ENCODE data around the gene SPSB1. TPM values are rescaled to one million over a fixed set of nuclear protein-coding genes. Genes with fewer than 3 reads are reported as not detected.

Gene SPSB1
- total RNA-seq, 1 donor from 2014 or later = 14.7 TPM

DNA sequence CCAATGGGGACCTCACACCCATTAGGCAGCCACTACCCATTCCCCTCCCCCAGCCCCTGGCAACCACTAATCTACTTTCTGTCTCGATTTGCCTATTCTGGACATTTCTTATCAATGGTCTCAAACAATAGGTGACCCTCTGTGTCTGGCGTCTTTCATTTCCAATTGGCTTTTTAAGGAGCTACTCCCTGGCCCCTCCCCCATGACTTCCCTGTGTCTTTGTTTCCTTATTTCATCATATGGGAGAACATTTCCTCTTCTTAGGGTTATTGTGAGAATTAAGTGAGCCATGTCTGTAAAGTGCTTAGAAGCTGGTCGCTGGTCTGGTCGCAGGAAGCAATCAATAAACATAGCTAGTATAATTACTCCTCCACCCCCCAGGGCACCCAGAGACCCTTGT, 80.9 kb downstream of the SPSB1 start:
- ATAC-seq (no peak), DNase-seq (no peak)
- peak overlapping the region; percentile 24 for H3K27ac ChIP-seq
- H3K27me3 ChIP-seq (ENCODE audit: low read depth) = no peaks in the 10 kb centered on the region
- intact Hi-C loops (cut with DNase I) = no loop called here
- H3K4me1 ChIP-seq = peaks cover 67% of the 10 kb centered on the region
- H3K9me3 ChIP-seq = no peaks in the 10 kb centered on the region
- no peak overlapping the region for H3K4me3 ChIP-seq
- TF ChIP-seq, protein P1, sequence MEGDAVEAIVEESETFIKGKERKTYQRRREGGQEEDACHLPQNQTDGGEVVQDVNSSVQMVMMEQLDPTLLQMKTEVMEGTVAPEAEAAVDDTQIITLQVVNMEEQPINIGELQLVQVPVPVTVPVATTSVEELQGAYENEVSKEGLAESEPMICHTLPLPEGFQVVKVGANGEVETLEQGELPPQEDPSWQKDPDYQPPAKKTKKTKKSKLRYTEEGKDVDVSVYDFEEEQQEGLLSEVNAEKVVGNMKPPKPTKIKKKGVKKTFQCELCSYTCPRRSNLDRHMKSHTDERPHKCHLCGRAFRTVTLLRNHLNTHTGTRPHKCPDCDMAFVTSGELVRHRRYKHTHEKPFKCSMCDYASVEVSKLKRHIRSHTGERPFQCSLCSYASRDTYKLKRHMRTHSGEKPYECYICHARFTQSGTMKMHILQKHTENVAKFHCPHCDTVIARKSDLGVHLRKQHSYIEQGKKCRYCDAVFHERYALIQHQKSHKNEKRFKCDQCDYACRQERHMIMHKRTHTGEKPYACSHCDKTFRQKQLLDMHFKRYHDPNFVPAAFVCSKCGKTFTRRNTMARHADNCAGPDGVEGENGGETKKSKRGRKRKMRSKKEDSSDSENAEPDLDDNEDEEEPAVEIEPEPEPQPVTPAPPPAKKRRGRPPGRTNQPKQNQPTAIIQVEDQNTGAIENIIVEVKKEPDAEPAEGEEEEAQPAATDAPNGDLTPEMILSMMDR (IDR thresholded peaks at IDR 0.05) = no peak
- H3K36me3 ChIP-seq = peaks cover 2% of the 10 kb centered on the region

DNA sequence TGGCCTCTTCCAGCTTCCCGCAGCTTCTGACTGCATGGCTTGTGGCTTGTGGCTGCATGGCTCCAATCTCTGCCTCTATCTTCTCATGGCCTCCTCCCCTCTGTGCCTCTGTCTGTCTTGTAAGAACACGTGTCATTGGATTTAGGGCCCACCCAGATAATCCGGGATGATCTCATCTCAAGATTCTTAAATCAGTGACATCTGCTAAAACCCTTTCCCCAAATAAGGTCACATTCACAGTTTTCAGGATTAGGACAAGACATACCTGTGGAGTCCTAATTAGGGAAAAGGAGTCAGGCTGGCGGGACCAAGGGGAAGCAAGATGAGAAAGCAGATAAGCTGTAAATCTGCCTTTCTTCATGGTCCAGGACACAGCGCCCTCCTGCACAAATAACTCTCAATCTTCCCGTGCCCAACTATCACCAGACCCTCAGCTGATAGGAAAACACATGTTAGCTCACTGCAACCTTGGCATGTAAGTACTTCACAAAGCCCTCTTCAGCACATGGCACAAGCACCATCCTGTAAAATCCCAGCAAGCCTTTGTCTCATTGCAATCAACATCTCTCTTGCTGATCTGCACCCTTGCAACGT, 82.2 kb downstream of the SPSB1 start:
- no peak overlapping the region for H3K27ac ChIP-seq
- TF ChIP-seq, protein P1 (IDR thresholded peaks at IDR 0.05) = no peak
- no peaks in the 10 kb centered on the region for H3K9me3 ChIP-seq

DNA sequence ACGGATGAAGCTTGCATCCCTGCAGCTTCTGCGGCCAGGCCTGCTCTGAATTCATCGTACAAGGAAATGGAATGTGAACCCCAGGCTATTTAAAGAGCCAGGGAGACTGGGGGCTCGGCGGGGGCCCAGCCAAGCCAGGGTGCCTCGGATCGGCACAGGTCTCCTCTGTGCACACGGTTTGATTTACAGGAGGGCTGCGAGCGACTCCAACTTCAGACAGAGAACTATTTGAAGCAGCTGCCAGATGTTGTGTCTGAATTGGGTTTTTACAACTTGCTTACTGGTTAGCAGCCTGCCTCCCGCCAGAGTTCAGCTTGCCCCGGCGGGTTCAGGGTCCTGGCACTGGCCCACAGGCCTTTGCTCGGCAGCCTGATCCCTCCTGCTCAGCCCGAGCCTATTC, 83.2 kb downstream of the SPSB1 start:
- ATAC-seq = no peak
- Histone ChIP-seq H3K4me3 (no peak overlapping the region), H3K27ac (peak overlapping the region; percentile 74), H3K9me3 (no peaks in the 10 kb centered on the region), H3K27me3 (ENCODE audit: low read depth) (no peaks in the 10 kb centered on the region), H3K4me1 (peaks cover 62% of the 10 kb centered on the region), H3K36me3 (no peaks in the 10 kb centered on the region)
- intact Hi-C loops (cut with DNase I) = no loop called here
- no peak for DNase-seq
- TF ChIP-seq, protein P1 (IDR thresholded peaks at IDR 0.05) = no peak

More for the DNA sequence above, 82.2 kb downstream of the SPSB1 start:
- H3K4me3 ChIP-seq = no peak overlapping the region
- H3K36me3 ChIP-seq = no peaks in the 10 kb centered on the region
- DNase-seq (no peak), ATAC-seq (no peak)
- H3K4me1 ChIP-seq = peaks cover 67% of the 10 kb centered on the region
- no peaks in the 10 kb centered on the region for H3K27me3 ChIP-seq (ENCODE audit: low read depth)
- intact Hi-C loops (cut with DNase I) = no loop called here

DNA sequence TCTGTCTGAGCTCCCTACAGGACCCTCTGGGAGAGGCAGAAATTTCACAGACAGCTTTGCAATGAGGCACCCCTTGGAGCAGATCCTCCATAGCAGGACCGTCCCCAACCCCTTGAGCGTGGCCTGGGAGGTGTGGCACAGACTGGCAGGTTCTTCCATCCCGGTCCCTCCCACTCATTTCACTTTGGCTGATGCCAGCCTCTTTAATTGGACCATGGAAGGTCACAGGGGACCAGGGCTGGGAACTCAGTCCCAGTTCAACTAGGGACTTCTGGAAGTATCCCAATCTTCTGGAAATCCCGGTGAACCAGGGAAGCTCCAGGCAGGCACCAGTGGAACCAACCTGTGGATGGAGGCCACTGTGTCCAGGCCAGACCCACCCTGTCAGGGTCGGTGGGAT, 83.7 kb downstream of the SPSB1 start:
- TF ChIP-seq, protein P1 (IDR thresholded peaks at IDR 0.05) = no peak
- Histone ChIP-seq H3K4me3 (no peak overlapping the region), H3K27ac (peak overlapping the region; percentile 74), H3K36me3 (no peaks in the 10 kb centered on the region), H3K9me3 (no peaks in the 10 kb centered on the region), H3K27me3 (ENCODE audit: low read depth) (no peaks in the 10 kb centered on the region), H3K4me1 (peaks cover 57% of the 10 kb centered on the region)
- intact Hi-C loops (cut with DNase I) = no loop called here
- peak in 1 of 2 donors; percentile 3 for ATAC-seq
- no peak for DNase-seq

DNA sequence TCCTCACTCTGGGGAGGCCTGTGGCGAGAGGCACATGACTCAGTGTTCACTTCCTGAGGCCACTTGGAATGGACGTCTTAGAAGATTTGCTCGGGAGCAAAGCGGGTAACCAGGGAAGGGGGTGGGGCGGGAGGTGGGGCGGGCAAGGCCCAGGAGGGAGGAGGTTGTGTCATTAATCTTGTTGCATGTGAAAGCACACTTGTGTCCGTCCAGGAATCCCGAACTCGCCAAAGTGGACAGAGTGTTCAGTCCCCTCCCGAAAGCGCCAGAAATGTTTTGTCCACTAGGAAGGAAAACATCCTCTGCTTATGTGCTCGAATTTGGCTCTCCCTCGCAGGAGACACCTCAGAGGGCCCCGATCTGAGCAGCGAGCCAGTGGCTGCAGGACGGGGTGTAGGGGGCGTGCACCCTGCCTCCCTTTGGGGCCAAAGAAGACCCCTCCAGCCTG, 84.2 kb downstream of the SPSB1 start:
- Histone ChIP-seq H3K4me1 (peaks cover 52% of the 10 kb centered on the region), H3K4me3 (no peak overlapping the region), H3K27ac (peak overlapping the region; percentile 74), H3K36me3 (no peaks in the 10 kb centered on the region), H3K27me3 (ENCODE audit: low read depth) (no peaks in the 10 kb centered on the region), H3K9me3 (no peaks in the 10 kb centered on the region)
- DNase-seq = no peak
- peak; percentile 53 to 57 for ATAC-seq
- TF ChIP-seq, protein P1 (IDR thresholded peaks at IDR 0.05) = no peak
- intact Hi-C loops (cut with DNase I) = no loop called here
